GM12878 (cell line): Measurements from ENCODE around the gene BPGM. TPM values are rescaled to one million over a fixed set of nuclear protein-coding genes. Genes with fewer than 3 reads are reported as not detected.

Source experiments
- ATAC-seq: fragments of 200-7000 bp; cut with Tn5 transposase; 3 replicates; pipeline ENCODE4 v1.9.1; 2020; ENCODE audit warnings: mild to moderate bottlenecking, moderate library complexity
- BruUV-seq: library from RNA; stranded (reverse); fragments of 400-500 nt; replicated peaks from 2 replicates; lab custom pipeline; 2021; lab: Mats Ljungman, UMichigan
- CTCF ChIA-PET: fragments of 300-600 bp; sonication (Branson Sonifier 250); formaldehyde crosslinking; extraction: SDS; loops from one replicate; lab custom pipeline; 2021; ENCODE audit warnings: inconsistent platforms; lab: Yijun Ruan, JAX
- POLR2A ChIA-PET: fragments of 350-600 bp; formaldehyde crosslinking; extraction: SDS; loops from one replicate; lab custom pipeline; 2021; ENCODE audit warnings: inconsistent platforms; lab: Charles Lee
- RAD21 ChIA-PET: fragments of 300-600 bp; sonication (Branson Sonifier 250); formaldehyde crosslinking; loops from one replicate; lab custom pipeline; 2023; ENCODE audit warnings: antibody characterized with exemption; ENCODE audit not compliant: unreplicated experiment; lab: Charles Lee
- SMC1A ChIA-PET: fragments of 300-600 bp; sonication (Branson Sonifier 250); formaldehyde crosslinking; loops from one replicate; lab custom pipeline; 2023; ENCODE audit not compliant: unreplicated experiment, uncharacterized antibody; lab: Charles Lee
- DNase-seq: peaks from one replicate; pipeline ENCODE4 v3.0.0-alpha.2; 2011; ENCODE audit warnings: low read depth, low spot score
- FAIRE-seq: peaks from 3 replicates; lab custom pipeline; 2011; peaks lifted over from hg19 to GRCh38; lab: Jason Lieb, UNC
- H2AFZ ChIP-seq: 2 replicates; pipeline ENCODE4 v1.6.0; 2011; ENCODE audit warnings: low read depth, low read length, control low read depth; ENCODE audit not compliant: control insufficient read depth
- H3K27ac ChIP-seq: 2 replicates; pipeline ENCODE4 v1.5.1; 2011; ENCODE audit warnings: control low read depth; ENCODE audit not compliant: control insufficient read depth, insufficient read depth
- H3K27me3 ChIP-seq, 2 experiments: replicated peaks in 1 of 2; 2 replicates each; pipeline versions ENCODE4 v1.6.0 to v1.6.1; 2011; ENCODE audit warnings: low read length in 1 of 2; ENCODE audit not compliant: control insufficient read depth in 2 of 2, insufficient read depth in 2 of 2
- H3K36me3 ChIP-seq, 2 experiments: 2 replicates each; pipeline ENCODE4 v1.5.1; 2011; ENCODE audit warnings: low read length in 1 of 2; ENCODE audit not compliant: control insufficient read depth in 2 of 2, insufficient read depth in 2 of 2
- H3K4me1 ChIP-seq: 2 replicates; pipeline ENCODE4 v1.6.1; 2011; ENCODE audit warnings: mild to moderate bottlenecking, low read length, moderate library complexity, mixed read lengths; ENCODE audit not compliant: control insufficient read depth, insufficient read depth
- H3K4me2 ChIP-seq: 2 replicates; pipeline ENCODE4 v1.6.0; 2011; ENCODE audit warnings: control low read depth; ENCODE audit not compliant: control insufficient read depth, insufficient read depth
- H3K4me3 ChIP-seq: fragments of 200-600 bp; sonication (generic); 2 replicates; pipeline ENCODE4 v1.5.1; 2016
- H3K79me2 ChIP-seq: 2 replicates; pipeline ENCODE4 v1.6.0; 2011; ENCODE audit warnings: low read length; ENCODE audit not compliant: control insufficient read depth, insufficient read depth
- H3K9ac ChIP-seq: 2 replicates; pipeline ENCODE4 v1.8.0; 2011; ENCODE audit warnings: low read length, control low read depth, mixed read lengths; ENCODE audit not compliant: control insufficient read depth, insufficient read depth
- H3K9me3 ChIP-seq: replicated peaks from 3 replicates; pipeline ENCODE4 v1.5.1; 2011; ENCODE audit warnings: mild to moderate bottlenecking, low read length; ENCODE audit not compliant: control insufficient read depth, insufficient read depth
- H4K20me1 ChIP-seq: 2 replicates; pipeline ENCODE4 v1.6.0; 2011; ENCODE audit not compliant: control insufficient read depth, insufficient read depth
- ATF7 ChIP-seq: fragments of 450-650 bp; IDR thresholded peaks from 2 replicates; pipeline ENCODE4 v1.6.1; 2016; ENCODE audit warnings: low read depth, mild to moderate bottlenecking
- E2F8 ChIP-seq: fragments of 450-650 bp; IDR thresholded peaks from 2 replicates; pipeline ENCODE4 v1.6.1; 2018; ENCODE audit warnings: mild to moderate bottlenecking, low read depth, moderate library complexity; ENCODE audit not compliant: partially characterized antibody
- MAX ChIP-seq: IDR thresholded peaks from 2 replicates; pipeline ENCODE4 v1.6.1; 2012; ENCODE audit warnings: low read depth, low read length, improper control_type of control experiment
- MEF2A ChIP-seq: IDR thresholded peaks from 2 replicates; pipeline ENCODE4 v1.6.1; 2011; ENCODE audit warnings: low read depth, mild to moderate bottlenecking, low read length, moderate library complexity; ENCODE audit not compliant: insufficient read depth
- MYB ChIP-seq: fragments of 150-350 bp; IDR thresholded peaks from 2 replicates; pipeline ENCODE4 v1.6.1; 2014; ENCODE audit warnings: mild to moderate bottlenecking, low read depth, low read length, borderline replicate concordance
- RBBP5 ChIP-seq: fragments of 200-600 bp; sonication (generic); conservative IDR thresholded peaks from 2 replicates; pipeline ENCODE4 v1.6.1; 2016
- WGBS: methylation state at CpG from one replicate; pipeline ENCODE4 v1.1.6; 2016; ENCODE audit warnings: low lambda C conversion rate; ENCODE audit not compliant: insufficient replicate concordance, insufficient coverage; ENCODE audit errors: missing lambda C conversion rate; 5-methylcytosine and 5-hydroxymethylcytosine counted together
- in situ Hi-C: fragments of 300-500 bp; cut with MboI; formaldehyde crosslinking; loops from 9 replicates; pipeline ENCODE4 v1.14.3; 2018; ENCODE audit warnings: mixed read lengths
- intact Hi-C: fragments of 100-400 bp; cut with micrococcal nuclease; formaldehyde crosslinking; loops from one replicate; pipeline ENCODE4 v1.14.2; 2022; ENCODE audit not compliant: unreplicated experiment
- polyA plus RNA-seq, 11 experiments: library from polyadenylated mRNA; depleted of rRNA in 4 of 11; unstranded in 6 of 11; stranded (reverse) in 5 of 11; fragments of >200 nt; fragmentation: Nextera tagmentation in 4 of 11; fragmentation: Illumina TruSeq in 1 of 11; extraction: Ambion mirVana in 4 of 11; extraction: Trizol in 1 of 11; gene quantifications; 1 replicate in 1 of 11; 2 replicates in 10 of 11; pipeline versions ENCODE4 v1.2.1 to v1.2.3, GENCODE V29; 2011 to 2016; ENCODE audit warnings: inconsistent platforms in 2 of 11, missing spikeins in 2 of 11, low read depth in 1 of 11
- total RNA-seq, 4 experiments: library from RNA; depleted of rRNA in 3 of 4; stranded (reverse); fragments of >200 nt in 3 of 4; fragmentation: Illumina TruSeq in 1 of 4; extraction: Trizol in 1 of 4; gene quantifications; 2 replicates each; pipeline versions ENCODE4 v1.2.1 to v1.2.3, GENCODE V29; 2013 to 2021

The BPGM gene
- total and polyA plus RNA-seq, 10 of the 15 experiments (the other 5 are each of a cell fraction or from before 2014, with no cell fraction given), result 9.0 to 20.1 (median 15.2) TPM

- TF ChIP-seq E2F8, result no peak
Observed at GRCh38 chr7:134676743-134677142, 30.1 kb downstream of the BPGM start (continued).

GRCh38 chr7:134678115-134678514 is 31.5 kb downstream of the BPGM start:
- Histone ChIP-seq H3K4me2 (no peak overlapping the region), H3K27me3 (no peaks in the 10 kb centered on the region), H3K4me3 (no peak overlapping the region), H3K9me3 (no peaks in the 10 kb centered on the region; the same call in 2 of the 3 replicates), H4K20me1 (no peaks in the 10 kb centered on the region)
- ATAC-seq (no peak), DNase-seq (no peak), FAIRE-seq (peak; percentile 44)
- CTCF ChIA-PET, result interaction anchor here (0.9 to 1.9 kb wide), 8 partner anchors 9 to 273 kb away, joined by 3 to 6 read pairs (median 4); no protein-coding TSS in a partner anchor
- SMC1A ChIA-PET, result interaction anchor here (1.2 kb wide), 2 partner anchors 8 to 12 kb away, joined by 5 read pairs; no protein-coding TSS in a partner anchor
- RAD21 ChIA-PET, result interaction anchor here (1.0 to 1.6 kb wide), 2 partner anchors 12 to 43 kb away, joined by 3 to 5 read pairs; no protein-coding TSS in a partner anchor
- TF ChIP-seq RBBP5, result no peak
- TF ChIP-seq ATF7, result no peak
- TF ChIP-seq MEF2A, result no peak
- no peak for TF ChIP-seq MAX
- TF ChIP-seq MYB, result no peak
- TF ChIP-seq, all 136 proteins: peak for 0
- POLR2A ChIA-PET, result no interaction called here
- in situ Hi-C loops (no loop called here), intact Hi-C loops (no loop called here)
- H3K9ac ChIP-seq, result no peak overlapping the region
- H2AFZ ChIP-seq, result no peak overlapping the region
- no TSS peak for BruUV-seq
- H3K36me3 ChIP-seq, result no peaks in the 10 kb centered on the region; a peak in 1 of 4 replicates
- H3K27ac ChIP-seq, result no peak overlapping the region
- 83% methylated on average over 2 of the region's 2 CpGs for WGBS
- H3K4me1 ChIP-seq, result no peaks in the 10 kb centered on the region
- no peaks in the 10 kb centered on the region for H3K79me2 ChIP-seq
